ENCODE data around the gene CRACR2A.

DNA sequence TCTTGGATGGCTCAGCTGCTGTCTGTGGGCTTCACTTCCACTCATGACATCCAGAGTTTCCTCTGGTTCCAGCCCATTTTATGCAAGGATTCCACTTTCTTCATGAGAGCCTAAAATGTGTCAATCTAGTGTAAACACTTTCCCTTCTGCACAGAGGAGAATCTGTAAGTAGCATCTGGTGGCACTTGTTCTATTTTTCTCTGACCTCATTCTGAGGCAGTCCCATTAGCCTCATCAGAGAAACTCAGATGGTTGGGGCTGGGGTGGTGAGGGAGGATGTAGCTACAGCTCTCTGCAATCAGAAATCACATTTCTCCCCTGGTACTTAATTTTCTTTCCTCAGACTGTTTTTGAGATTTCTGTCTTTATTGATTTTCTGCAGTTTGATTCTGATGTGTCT, 180.3 kb downstream of the CRACR2A start:
- TF ChIP-seq, protein P1, sequence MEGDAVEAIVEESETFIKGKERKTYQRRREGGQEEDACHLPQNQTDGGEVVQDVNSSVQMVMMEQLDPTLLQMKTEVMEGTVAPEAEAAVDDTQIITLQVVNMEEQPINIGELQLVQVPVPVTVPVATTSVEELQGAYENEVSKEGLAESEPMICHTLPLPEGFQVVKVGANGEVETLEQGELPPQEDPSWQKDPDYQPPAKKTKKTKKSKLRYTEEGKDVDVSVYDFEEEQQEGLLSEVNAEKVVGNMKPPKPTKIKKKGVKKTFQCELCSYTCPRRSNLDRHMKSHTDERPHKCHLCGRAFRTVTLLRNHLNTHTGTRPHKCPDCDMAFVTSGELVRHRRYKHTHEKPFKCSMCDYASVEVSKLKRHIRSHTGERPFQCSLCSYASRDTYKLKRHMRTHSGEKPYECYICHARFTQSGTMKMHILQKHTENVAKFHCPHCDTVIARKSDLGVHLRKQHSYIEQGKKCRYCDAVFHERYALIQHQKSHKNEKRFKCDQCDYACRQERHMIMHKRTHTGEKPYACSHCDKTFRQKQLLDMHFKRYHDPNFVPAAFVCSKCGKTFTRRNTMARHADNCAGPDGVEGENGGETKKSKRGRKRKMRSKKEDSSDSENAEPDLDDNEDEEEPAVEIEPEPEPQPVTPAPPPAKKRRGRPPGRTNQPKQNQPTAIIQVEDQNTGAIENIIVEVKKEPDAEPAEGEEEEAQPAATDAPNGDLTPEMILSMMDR (IDR thresholded peaks at IDR 0.05), result no peak
- TF ChIP-seq POLR2A (IDR thresholded peaks at IDR 0.05), result no peak
- no peak for TF ChIP-seq POLR2AphosphoS5 (IDR thresholded peaks at IDR 0.05; ENCODE audit: insufficient read depth in 1 of 2, low read depth in 1 of 2)
